Naive B cell (primary cell): ENCODE measurements around the gene RDH13. TPM values are rescaled to one million over a fixed set of nuclear protein-coding genes. Genes with fewer than 3 reads are reported as not detected.
"Not testable (repeated sequence)": the region's sequence is repeated elsewhere in the genome, so short reads cannot be mapped to it uniquely, and the experiment has no call there.

Experiments used
- ATAC-seq, 2 donors: fragments of 150-1000 bp; cut with Tn5 transposase; 2 replicates each; pipeline ENCODE4 v1.10.0; 2021; ENCODE audit warnings: low read depth in 2 of 2, mild to moderate bottlenecking in 2 of 2, moderate library complexity in 2 of 2
- DNase-seq: peaks from one replicate; pipeline ENCODE4 v3.0.0; 2022
- H3K27ac Mint-ChIP-seq, 6 donors: one replicate each; pipeline ENCODE4 v1.8.0; 2020 to 2022; ENCODE audit warnings: mild to moderate bottlenecking in 6 of 6, mixed read lengths in 6 of 6, moderate library complexity in 5 of 6, inconsistent platforms in 2 of 6
- H3K27me3 Mint-ChIP-seq, 3 donors: one replicate each; pipeline ENCODE4 v1.8.0; 2021 to 2022; ENCODE audit warnings: mixed read lengths in 3 of 3, mild to moderate bottlenecking in 1 of 3
- H3K36me3 Mint-ChIP-seq, 2 donors: one replicate each; pipeline ENCODE4 v1.8.0; 2020 to 2022; ENCODE audit warnings: mixed read lengths in 2 of 2, inconsistent platforms in 1 of 2, mild to moderate bottlenecking in 1 of 2
- H3K4me1 Mint-ChIP-seq, 3 donors: one replicate each; pipeline ENCODE4 v1.8.0; 2020 to 2022; ENCODE audit warnings: mixed read lengths in 3 of 3, inconsistent platforms in 1 of 3, mild to moderate bottlenecking in 1 of 3, moderate library complexity in 1 of 3
- H3K4me3 Mint-ChIP-seq, 8 donors: one replicate each; pipeline ENCODE4 v1.8.0; 2020 to 2022; ENCODE audit warnings: mild to moderate bottlenecking in 8 of 8, mixed read lengths in 8 of 8, moderate library complexity in 8 of 8, inconsistent platforms in 2 of 8
- H3K9me3 Mint-ChIP-seq, 7 donors: one replicate each; pipeline ENCODE4 v1.8.0; 2020 to 2022; ENCODE audit warnings: mixed read lengths in 7 of 7, mild to moderate bottlenecking in 5 of 7, inconsistent platforms in 2 of 7, moderate library complexity in 1 of 7
- polyA plus RNA-seq, 6 donors: library from polyadenylated mRNA; unstranded; fragments of 300-500 nt; fragmentation: Illumina TruSeq; gene quantifications; one replicate each; pipeline ENCODE4 v1.2.3, GENCODE V29; 2021; ENCODE audit warnings: low read depth in 6 of 6

The RDH13 gene
- polyA plus RNA-seq, 6 donors from 2014 or later, result 2.7 to 20.4 (median 8.4) TPM

GRCh38 chr19:55042688-55043087, 20.3 kb downstream of the RDH13 start:
- no peaks in the 10 kb centered on the region for H3K9me3 Mint-ChIP-seq
- DNase-seq, result no peak
- H3K27ac Mint-ChIP-seq, result peak overlapping the region in 2 of 6 donors; percentile 45 to 54
- peaks cover 0 to 5% of the 10 kb centered on the region in 2 donors for H3K36me3 Mint-ChIP-seq
- no peak for ATAC-seq
- H3K4me1 Mint-ChIP-seq, result peaks cover 8 to 19% (median 16%) of the 10 kb centered on the region in 3 donors
- H3K4me3 Mint-ChIP-seq, result peak overlapping the region in 2 of 8 donors; percentile 40 to 61
- H3K27me3 Mint-ChIP-seq, result no peaks in the 10 kb centered on the region

GRCh38 chr19:55042344-55042678, 20.6 kb downstream of the RDH13 start:
- Mint-ChIP-seq H3K27me3 (no peaks in the 10 kb centered on the region), H3K4me3 (peak overlapping the region in 2 of 8 donors; percentile 25 to 61), H3K27ac (peak overlapping the region in 2 of 6 donors; percentile 45 to 94), H3K36me3 (peaks cover 0 to 5% of the 10 kb centered on the region in 2 donors), H3K9me3 (no peaks in the 10 kb centered on the region), H3K4me1 (peaks cover 8 to 19% (median 16%) of the 10 kb centered on the region in 3 donors)
- no peak for ATAC-seq
- no peak for DNase-seq

- H3K36me3 Mint-ChIP-seq, result peaks cover 0 to 5% of the 10 kb centered on the region in 2 donors
- peak overlapping the region in 1 of 8 donors; percentile 25 for H3K4me3 Mint-ChIP-seq
- peak in 1 of 2 donors; percentile 14 for ATAC-seq
- no peaks in the 10 kb centered on the region for H3K27me3 Mint-ChIP-seq
- no peak for DNase-seq
- peaks cover 8 to 19% (median 16%) of the 10 kb centered on the region in 3 donors for H3K4me1 Mint-ChIP-seq
- peak overlapping the region in 4 of 6 donors; percentile 45 to 94 (median 65) for H3K27ac Mint-ChIP-seq
- H3K9me3 Mint-ChIP-seq, result no peaks in the 10 kb centered on the region
These were observed 21.2 kb downstream of the RDH13 start for GRCh38 chr19:55041627-55042343.

GRCh38 chr19:55041244-55041626, 21.7 kb downstream of the RDH13 start:
- ATAC-seq, result no peak
- H3K27ac Mint-ChIP-seq, result peak overlapping the region in 2 of 6 donors; percentile 70 to 94
- H3K4me1 Mint-ChIP-seq, result peaks cover 8 to 19% (median 16%) of the 10 kb centered on the region in 3 donors
- H3K36me3 Mint-ChIP-seq, result peaks cover 0 to 5% of the 10 kb centered on the region in 2 donors
- no peak overlapping the region for H3K4me3 Mint-ChIP-seq
- no peaks in the 10 kb centered on the region for H3K9me3 Mint-ChIP-seq
- no peaks in the 10 kb centered on the region for H3K27me3 Mint-ChIP-seq
- DNase-seq, result no peak

GRCh38 chr19:55040654-55041053, 22.3 kb downstream of the RDH13 start:
- H3K9me3 Mint-ChIP-seq, H3K4me3 Mint-ChIP-seq, H3K36me3 Mint-ChIP-seq, ATAC-seq, H3K27ac Mint-ChIP-seq, DNase-seq, H3K27me3 Mint-ChIP-seq: not testable (repeated sequence)
- H3K4me1 Mint-ChIP-seq, result peaks cover 8 to 19% (median 16%) of the 10 kb centered on the region in 3 donors

- H3K27ac Mint-ChIP-seq, result peak overlapping the region in 1 of 6 donors; percentile 71
- ATAC-seq, H3K27me3 Mint-ChIP-seq, H3K4me3 Mint-ChIP-seq, H3K9me3 Mint-ChIP-seq, DNase-seq, H3K36me3 Mint-ChIP-seq: not testable (repeated sequence)
- H3K4me1 Mint-ChIP-seq, result peaks cover 7 to 21% (median 16%) of the 10 kb centered on the region in 3 donors
These were observed 25.3 kb downstream of the RDH13 start for GRCh38 chr19:55037603-55038002.

- Mint-ChIP-seq H3K27me3 (no peaks in the 10 kb centered on the region), H3K4me3 (no peak overlapping the region), H3K4me1 (peaks cover 0 to 6% (median under 1%) of the 10 kb centered on the region in 3 donors), H3K27ac (no peak overlapping the region), H3K9me3 (no peaks in the 10 kb centered on the region), H3K36me3 (peaks cover 0 to 6% of the 10 kb centered on the region in 2 donors)
- ATAC-seq (no peak), DNase-seq (no peak)
These were observed 26.9 kb downstream of the RDH13 start for GRCh38 chr19:55036058-55036457.

- no peak for ATAC-seq
- peaks cover 0 to 6% (median 0%) of the 10 kb centered on the region in 3 donors for H3K4me1 Mint-ChIP-seq
- H3K9me3 Mint-ChIP-seq, result no peaks in the 10 kb centered on the region
- peaks cover 0 to 6% of the 10 kb centered on the region in 2 donors for H3K36me3 Mint-ChIP-seq
- peak overlapping the region in 1 of 6 donors; percentile 90 for H3K27ac Mint-ChIP-seq
- no peak for DNase-seq
- no peaks in the 10 kb centered on the region for H3K27me3 Mint-ChIP-seq
- no peak overlapping the region for H3K4me3 Mint-ChIP-seq
These were observed 28.2 kb downstream of the RDH13 start for GRCh38 chr19:55034751-55035150.

- H3K27me3 Mint-ChIP-seq, H3K36me3 Mint-ChIP-seq, DNase-seq, ATAC-seq, H3K27ac Mint-ChIP-seq, H3K9me3 Mint-ChIP-seq, H3K4me3 Mint-ChIP-seq: not testable (repeated sequence)
- peaks cover 5 to 12% (median 10%) of the 10 kb centered on the region in 3 donors for H3K4me1 Mint-ChIP-seq
These were observed 29.8 kb downstream of the RDH13 start for GRCh38 chr19:55032976-55033643.

GRCh38 chr19:55032170-55032800, 30.7 kb downstream of the RDH13 start:
- Mint-ChIP-seq H3K36me3 (peaks cover 0 to 6% of the 10 kb centered on the region in 2 donors), H3K27me3 (no peaks in the 10 kb centered on the region), H3K4me3 (peak overlapping the region in 1 of 8 donors; percentile 12), H3K4me1 (peaks cover 5 to 12% (median 10%) of the 10 kb centered on the region in 3 donors), H3K9me3 (peaks cover 0 to 4% (median 0%) of the 10 kb centered on the region in 7 donors), H3K27ac (no peak overlapping the region)
- no peak for ATAC-seq
- DNase-seq, result no peak

GRCh38 chr19:55031178-55031577, 31.8 kb downstream of the RDH13 start:
- H3K9me3 Mint-ChIP-seq, result peaks cover 1 to 5% (median 2%) of the 10 kb centered on the region in 7 donors
- DNase-seq, result no peak
- no peaks in the 10 kb centered on the region for H3K27me3 Mint-ChIP-seq
- ATAC-seq, result no peak
- no peak overlapping the region for H3K4me3 Mint-ChIP-seq
- peaks cover 0 to 10% of the 10 kb centered on the region in 2 donors for H3K36me3 Mint-ChIP-seq
- H3K4me1 Mint-ChIP-seq, result peaks cover 7 to 12% (median 10%) of the 10 kb centered on the region in 3 donors
- no peak overlapping the region for H3K27ac Mint-ChIP-seq

GRCh38 chr19:55028757-55029156, 34.2 kb downstream of the RDH13 start:
- Mint-ChIP-seq H3K4me3 (peak overlapping the region in 2 of 8 donors; percentile 31 to 42), H3K27ac (no peak overlapping the region), H3K4me1 (peaks cover 10 to 14% (median 12%) of the 10 kb centered on the region in 3 donors), H3K27me3 (no peaks in the 10 kb centered on the region), H3K9me3 (peaks cover 2 to 12% (median 5%) of the 10 kb centered on the region in 7 donors), H3K36me3 (peaks cover 0 to 10% of the 10 kb centered on the region in 2 donors)
- ATAC-seq, result no peak
- DNase-seq, result no peak

GRCh38 chr19:55027472-55028337, 35.2 kb downstream of the RDH13 start:
- ATAC-seq (no peak), DNase-seq (no peak)
- Mint-ChIP-seq H3K36me3 (peaks cover 0 to 17% of the 10 kb centered on the region in 2 donors), H3K27ac (no peak overlapping the region), H3K4me1 (peaks cover 10 to 18% (median 12%) of the 10 kb centered on the region in 3 donors), H3K27me3 (no peaks in the 10 kb centered on the region), H3K4me3 (no peak overlapping the region), H3K9me3 (peaks cover 4 to 14% (median 5%) of the 10 kb centered on the region in 7 donors)
